Fibroblast of skin of right quadriceps (primary cell): ENCODE data around the gene C16orf92.
"Not testable (repeated sequence)": the region's sequence is repeated elsewhere in the genome, so short reads cannot be mapped to it uniquely, and the experiment has no call there.

Source experiments
- DNase-seq: peaks from one replicate; pipeline ENCODE4 v3.0.0-alpha.2; 2013

C16orf92 gene

DNA sequence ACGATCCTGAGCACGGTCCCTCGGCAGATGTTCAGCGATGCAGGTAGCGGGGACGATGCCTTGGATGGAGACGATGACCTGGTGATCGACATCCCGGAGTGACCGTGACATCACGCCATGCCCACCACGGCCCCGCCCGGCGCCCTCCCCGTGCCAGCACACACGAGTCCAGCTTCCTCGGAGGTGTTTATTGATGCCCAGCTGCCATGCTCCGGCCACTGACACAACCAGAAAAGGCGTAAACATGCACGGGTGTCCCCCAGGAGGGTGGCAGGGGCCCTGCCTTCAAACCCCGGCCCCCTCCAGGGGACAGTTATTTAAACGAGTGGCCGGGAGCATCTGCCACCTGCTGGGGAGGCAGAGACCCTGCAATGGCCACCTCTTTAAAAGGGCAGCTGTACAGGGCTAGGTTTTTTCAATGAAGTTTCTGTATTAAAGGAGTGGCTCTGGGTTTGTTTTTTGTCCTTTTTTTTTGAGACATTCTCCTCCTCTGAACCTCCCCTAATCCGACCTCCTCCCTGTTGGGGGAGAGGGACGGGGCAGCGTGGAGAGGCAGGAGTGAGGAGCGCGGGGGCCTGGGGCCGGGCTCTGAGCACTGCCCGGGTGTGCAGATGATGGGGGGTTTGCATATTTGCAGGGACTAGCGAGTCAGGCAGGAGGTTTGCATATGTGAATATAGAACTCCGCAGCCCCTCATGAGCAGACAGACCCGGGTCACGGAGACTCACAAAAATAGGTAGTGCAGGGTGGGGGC, 17.5 kb upstream of the C16orf92 start:
- peak; percentile 34 for DNase-seq

DNA sequence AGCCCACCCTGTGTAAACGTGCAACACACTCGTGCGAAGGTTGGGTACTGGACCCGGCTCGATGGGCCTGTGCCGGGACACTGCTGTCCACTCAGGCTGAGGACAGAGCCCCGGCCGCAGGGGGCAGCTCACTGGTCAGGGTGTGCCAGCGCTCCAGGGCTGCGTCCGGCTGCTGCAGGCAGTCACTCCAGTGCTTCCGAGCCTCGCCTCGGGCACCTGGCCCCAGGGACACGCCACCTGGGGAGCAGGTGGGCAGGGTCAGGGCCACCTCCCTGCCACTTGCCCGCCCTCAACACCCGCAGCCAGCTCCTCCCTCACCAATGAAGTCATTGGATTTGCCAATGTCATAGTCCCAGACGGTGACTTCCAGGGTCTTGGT, 16.9 kb upstream of the C16orf92 start:
- DNase-seq, result no peak

DNA sequence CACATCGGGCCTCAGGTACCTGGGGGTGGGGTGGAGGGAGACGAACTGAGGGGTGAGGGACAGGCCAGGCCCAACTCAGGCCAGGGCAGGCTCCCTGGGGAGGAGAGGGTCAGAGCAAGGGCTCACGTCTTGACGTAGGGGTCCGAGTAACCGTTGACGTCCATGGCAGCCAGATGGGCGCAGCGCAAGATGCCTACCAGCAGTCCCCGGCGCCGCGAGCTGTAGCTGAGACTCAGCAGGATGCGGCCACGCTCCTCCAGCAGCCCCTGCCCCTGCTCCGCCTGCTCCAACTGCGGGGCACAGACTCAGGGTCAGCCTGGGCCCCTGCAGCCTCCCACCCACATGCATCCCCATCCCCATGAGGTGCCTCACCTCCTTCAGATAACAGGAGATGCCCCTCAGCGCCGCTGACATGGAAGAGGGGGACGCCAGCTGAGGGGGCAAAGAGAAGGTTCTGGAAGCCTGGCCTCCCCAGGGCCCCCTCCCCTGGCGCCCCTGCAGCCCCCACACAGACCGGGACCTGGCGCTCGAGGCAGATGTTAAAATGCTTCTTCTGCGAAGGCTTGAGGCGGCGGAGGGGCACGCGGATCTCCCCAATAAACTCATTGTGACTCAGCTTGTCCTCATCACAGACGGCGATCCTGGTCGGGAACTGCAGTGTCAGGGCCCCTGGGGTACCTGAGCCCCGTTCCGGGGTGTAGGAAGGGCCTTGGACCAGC, 16.2 kb upstream of the C16orf92 start:
- DNase-seq, result no peak

DNA sequence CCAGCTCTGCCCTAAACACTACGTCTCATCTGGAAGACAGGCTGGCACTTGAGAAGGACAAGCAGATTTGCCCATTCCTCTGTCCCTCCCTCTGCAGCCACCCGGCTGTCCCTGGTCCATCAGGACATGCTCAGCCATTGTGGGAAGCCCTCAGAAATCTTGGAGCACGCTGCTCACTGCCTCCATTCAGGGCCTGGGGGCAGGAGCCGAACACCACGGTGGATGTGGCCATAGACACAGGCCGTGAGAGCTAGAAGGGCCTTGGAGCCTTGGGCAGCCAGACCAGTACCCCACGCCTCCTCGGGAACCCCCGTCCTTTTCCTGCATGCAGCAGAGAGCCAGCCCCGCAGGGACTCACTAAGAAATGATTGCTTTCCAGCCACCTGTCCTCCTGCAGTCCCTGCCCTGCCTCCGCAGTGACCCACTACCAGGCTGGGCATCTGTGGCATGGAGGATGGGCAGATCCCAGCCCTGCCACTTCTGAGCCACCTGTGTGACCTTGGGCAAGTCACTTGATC, 15.6 kb upstream of the C16orf92 start:
- no peak for DNase-seq

DNA sequence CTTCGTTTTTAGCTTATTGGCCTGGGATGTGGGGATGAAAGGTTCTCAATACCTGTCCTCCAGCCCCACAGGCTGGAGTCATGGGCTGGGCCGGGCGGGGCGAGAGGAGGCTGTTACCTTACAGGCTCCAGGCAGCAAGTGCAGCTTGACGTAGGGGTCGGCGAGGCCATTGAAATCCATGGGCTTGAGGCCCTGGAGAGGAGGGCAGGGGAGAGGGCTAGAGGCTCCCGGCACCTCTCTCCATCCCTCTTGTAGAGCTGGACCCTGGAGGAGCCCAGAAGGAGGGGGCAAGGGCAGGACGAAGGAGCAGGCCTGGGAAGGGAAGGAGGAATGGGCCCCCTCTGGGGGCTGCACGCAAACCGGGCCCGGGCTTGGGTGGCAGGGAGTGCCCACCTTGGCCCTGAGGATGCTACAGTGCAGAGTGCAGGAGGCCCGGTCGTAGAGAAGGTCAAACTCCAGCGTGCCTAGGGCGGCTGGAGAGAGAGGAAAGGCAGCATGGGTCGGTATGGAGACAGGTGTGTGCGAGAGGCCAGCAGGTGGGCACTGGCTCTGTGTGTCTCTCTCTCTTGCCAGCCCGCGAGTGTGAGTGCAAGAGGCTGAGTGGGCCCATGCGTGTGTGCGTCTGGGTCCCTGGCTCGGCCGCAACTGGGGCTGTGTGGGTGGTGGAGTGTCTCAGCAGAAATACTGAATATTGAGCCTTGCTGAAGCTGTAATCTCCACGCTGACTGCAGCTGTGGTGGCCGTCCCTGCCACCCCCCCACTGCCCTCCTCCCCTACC, 13.7 kb upstream of the C16orf92 start:
- DNase-seq, result no peak

DNA sequence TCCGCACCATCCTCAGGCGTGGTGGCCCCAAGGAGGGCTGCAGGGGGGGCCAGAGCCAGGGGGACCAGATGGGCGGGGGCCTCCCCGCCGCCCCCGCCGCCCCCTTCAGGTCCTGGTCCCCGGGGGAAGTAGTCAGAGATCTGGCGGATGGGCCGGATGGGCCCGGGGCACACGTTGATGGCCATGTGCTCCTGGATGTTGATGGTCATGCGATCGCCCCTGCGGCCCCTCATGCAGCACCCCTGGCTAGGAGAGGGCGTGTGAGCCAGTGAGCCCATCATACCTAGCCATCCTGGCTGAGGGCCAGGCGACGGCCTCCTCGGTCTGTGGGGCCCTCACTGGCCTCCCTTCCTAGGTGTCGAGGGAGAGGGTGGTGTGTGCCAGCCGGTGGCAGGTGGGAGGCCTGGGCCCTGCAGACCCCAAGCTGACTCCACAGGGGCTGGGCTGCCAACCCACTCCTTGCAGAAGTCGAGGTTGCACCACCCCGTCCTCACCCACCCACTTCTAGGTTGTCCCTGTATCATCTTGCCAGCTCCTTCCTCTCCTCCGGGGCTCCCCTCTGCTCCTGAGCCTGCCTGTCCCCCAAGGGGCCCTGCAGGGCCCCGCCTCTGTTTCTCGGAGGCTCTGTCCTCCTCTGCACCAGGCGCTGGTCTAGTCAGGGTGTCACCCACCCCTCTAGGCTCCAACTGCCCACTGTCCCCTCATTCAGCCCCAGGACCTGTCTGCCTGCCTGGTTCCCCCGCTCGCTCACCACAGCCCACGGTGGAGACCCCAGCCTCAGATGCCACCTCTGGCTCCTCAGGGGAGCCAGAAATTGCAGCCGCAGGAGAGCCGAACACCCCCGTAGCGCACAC, 12.8 kb upstream of the C16orf92 start:
- DNase-seq, result no peak

DNA sequence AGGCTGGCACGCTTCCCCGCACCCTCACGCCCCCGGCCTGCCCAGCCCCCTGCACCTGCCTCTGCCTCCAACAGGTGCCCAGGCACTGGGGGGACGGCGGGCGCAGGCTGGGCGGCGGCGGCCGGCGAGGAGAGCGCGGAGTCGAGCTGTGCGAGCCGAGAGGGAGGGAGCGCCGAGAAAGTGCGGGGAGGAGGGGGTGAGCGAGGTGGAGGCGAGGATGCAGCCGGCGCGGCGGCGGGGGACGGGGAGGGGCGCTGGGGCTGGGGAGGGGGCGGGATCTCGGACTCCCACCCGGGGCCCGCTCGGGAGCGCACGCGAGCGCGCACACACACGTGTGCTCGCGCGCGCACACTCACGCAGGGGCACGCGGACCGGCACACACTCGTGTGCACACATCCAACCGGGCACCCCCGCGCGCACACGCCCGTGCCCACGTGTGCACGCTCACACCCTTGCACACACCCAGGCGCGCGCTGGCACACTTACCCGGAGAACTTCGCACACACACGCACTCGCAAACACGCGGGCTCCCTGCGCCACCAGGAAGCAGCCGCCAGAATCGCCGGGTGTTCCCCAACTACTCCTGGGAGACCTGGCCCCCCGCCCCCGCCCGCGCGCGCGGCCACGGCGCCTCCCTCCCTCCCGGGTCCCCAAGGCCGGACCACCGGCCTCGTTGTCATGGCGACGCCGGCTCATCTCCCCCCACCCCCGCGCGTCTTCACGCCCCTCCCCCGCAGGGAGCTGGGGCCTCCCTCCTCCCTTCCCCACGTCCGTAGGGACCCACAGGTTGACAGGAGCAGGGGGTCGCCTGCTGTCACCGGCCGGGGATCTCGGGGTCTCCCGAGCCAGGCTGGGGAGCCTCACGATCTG, 11.9 kb upstream of the C16orf92 start, which contains the start of gene DOC2A:
Gene DOC2A, minus strand, starts transcription at position 184 of the 870 bp plus-strand sequence. CDS start 805 bp downstream, outside the sequence.
- no peak for DNase-seq

DNA sequence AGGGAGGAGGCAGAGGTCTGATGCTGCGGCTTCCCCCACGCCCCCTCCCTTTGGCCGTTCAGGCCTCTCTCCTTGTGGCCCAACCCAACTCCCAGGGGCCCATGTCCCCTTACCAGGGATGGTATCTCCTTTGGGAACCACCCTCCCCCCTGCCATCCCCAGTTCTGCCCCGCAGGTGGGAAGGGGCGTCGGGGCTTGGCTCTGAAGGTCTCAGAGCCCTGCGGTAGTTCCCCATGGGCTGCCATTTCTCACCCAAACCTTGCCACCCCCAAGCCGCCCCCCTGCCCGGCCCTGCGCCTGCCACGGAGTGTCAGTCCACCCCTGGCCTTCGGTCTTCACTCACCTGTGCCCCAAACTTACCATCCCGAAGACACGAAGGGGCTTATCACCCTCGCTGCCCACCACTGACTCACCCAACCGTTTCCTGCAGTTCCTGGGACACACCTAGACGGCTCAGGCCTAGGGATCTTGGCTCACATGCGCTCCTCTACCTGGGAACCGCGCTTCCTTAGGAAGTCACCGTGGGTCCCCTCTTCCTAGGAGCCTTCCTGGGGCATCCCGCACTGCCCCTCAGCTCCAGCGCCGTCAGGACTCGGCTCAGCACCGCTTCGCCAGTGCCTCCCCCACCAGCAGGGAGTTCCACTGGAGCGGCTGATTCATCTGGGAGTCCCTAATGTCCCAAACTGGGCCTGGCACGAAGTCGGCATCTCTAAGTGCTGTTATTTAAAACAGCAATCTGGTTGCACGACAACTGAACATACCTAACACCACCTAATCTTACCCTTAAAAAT, 11.1 kb upstream of the C16orf92 start:
- no peak for DNase-seq

DNA sequence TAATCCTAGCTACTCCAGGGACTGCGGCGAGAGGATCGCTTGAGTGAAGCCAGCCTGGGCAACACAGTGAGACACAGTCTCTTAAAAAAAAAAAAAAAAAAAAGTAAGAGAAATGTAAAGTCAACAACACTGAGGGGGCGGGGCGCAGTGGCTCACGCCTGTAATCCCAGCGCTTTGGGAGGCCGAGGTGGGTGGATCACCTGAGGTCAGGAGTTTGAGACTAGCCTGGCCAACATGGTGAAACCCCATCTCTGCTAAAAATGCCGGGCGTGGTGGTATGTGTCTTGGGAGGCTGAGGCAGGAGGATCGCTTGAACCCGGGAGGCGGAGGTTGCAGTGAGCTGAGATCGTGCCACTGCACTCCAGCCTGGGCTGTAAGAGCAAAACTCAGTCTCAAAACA, 10.4 kb upstream of the C16orf92 start:
- not testable (repeated sequence) for DNase-seq

DNA sequence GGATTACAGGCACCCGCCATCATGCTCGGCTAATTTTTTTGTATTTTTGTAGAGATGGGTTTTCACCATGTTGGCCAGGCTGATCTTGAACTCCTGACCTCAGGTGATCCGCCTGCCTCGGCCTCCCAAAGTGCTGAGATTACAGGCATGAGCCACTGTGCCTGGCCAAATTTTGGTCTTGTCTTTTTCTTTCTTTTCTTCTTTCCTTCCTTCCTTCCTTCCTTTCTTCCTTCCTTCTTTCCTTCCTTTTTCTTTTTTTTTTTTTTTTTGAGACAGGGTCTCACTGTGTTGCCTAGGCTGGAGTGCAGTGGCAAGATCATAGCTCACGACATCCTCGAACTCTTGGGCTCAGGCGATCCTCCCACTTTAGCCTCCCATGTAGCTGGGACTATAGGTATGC, 7.5 kb upstream of the C16orf92 start:
- not testable (repeated sequence) for DNase-seq

DNA sequence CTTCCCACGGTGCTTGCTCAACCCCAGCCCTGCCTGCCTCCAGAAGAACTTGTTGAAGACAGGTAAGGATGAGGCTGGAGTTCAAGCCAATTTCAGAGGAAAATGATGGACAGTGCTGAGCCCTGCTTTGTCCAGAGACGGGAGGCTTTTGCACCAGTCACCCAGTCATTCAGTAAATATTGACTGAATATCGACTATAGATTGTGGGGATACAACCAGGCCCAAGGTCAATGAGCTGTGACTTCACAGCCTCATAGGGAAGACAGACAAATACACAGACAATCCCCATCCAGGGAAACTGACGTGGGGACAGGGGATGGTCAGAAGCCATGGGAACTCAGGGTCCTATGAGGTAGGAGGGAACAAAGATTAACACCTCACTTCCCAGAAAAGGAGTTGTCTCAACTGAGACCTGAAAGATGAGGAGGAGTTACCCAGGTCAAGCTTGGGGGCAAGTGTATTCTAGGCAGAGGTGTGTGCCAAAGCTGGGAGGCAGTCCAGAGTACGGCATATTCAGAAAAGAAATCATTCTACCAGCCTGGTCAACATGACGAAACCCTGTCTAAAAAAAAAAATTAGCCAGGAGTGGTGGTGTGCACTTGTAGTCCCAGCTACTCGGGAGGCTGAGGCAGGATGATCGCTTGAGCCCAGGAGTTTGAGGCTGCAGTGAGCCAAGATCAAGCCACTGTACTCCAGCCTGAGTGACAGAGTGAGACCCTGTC, 6.3 kb upstream of the C16orf92 start:
- no peak for DNase-seq

DNA sequence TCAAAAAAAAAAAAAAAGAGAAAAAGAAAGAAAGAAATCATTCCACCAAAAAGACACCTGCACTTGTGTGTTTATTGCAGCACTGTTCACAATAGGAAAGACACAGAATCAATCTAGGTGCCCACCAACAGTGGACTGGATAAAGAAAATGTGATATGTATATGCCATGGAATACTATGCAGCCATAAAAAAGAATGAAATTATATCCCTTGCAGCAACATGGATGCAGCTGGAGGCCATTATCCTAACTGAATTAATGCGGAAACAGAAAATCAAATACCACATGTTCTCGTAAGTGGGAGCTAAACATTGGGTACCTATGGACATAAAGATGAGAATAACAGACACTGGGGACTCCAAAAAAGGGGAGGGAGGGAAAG, 5.7 kb upstream of the C16orf92 start:
- no peak for DNase-seq

DNA sequence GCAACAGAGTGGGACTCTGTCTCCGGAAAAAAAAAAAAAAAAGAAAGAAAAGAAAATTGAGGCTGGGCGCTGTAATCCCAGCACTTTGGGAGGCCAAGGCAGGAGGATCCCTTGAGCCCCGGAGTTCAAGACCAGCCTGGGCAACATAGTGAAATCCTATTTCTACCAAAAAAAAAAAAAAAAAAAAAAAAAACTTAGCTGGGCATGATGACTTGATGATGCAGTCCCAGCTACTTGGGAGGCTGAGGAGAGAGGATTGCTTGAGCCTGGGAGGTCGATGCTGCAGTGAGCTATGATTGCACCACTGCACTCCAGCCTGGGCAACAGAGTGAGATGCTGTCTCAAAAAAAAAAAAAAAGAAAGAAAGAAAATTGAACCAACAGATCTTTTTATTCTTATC, 5.1 kb upstream of the C16orf92 start:
- not testable (repeated sequence) for DNase-seq

DNA sequence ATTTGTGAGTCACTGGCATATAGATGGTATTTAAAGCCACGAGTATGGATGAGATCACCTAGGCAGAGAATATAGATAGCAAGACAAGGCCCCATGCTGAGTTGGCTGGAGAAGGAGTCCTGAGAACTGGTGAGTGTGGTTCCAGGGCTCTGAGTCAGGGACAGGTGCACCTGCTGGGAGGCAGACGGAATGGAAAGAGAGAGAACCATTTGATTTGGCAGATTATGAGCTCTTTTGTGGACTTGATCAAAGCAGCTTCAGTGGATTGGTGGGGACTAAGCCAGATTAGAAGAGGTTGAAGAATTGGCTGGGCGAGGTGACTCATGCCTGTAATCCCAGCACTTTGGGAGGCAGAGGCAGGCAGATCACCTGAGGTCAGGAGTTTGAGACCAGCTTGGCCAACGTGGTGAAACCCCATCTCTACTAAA, 4.3 kb upstream of the C16orf92 start:
- DNase-seq, result peak; percentile 54

DNA sequence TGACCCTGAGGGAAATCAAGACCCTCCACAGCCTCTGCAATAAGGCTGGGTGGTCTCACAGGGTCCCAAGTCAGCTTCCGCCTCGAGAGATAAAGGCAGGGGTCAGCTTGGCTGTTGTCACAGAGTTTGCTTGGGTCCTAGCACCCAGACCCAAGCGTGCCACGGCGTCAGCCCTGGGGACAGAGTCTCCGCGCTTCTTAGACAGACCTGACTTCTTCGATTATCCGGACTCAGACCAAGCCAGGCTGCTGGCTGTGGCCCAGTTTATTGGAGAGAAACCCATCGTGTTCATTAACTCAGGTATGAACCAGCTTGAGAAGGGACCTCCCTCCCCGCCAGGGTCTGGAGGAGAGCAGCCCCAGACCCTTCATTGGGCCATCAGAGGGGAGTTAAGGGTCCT, 588 bp downstream of the C16orf92 start:
- no peak for DNase-seq

DNA sequence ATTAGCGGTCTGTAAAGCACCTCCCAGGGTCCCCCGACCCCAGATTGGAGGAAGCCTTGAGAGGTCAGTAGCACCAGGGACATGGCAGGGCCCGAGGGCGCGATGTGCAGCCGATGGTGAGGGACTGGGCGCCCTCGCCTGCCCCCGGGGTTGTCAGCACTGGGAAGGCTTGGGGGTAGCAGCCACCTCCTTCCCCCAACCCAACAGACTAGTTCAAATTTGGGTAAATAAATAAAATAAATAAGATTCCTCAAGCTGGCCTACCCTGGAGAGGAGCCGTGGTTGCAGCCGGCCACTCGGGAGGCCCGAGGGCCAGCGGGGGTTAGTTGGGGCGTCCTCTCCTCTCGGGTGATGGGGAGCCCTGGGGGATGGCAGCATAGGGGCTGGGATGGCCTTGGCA, 1.5 kb downstream of the C16orf92 start:
- no peak for DNase-seq

DNA sequence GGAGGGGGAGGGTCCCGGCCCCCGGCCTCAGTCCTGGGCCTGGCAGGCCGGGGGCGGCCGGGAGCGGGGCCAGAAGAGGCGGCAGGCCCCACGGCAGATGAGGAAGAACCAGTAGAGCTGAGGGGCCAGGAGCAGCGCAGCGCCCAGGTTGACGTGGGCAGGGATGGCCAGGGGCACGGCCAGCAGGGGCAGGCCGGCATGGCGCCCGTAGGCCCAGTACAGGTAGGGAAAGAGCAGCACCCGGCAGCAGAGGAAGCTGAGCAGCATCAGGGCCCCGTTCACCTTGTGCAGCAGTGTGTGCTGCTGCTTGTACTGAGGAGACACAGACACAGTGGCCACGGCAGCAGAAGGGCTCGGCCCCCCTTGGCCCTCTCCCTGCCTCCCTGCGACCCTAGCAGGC, 2.2 kb downstream of the C16orf92 start:
- DNase-seq, result no peak

DNA sequence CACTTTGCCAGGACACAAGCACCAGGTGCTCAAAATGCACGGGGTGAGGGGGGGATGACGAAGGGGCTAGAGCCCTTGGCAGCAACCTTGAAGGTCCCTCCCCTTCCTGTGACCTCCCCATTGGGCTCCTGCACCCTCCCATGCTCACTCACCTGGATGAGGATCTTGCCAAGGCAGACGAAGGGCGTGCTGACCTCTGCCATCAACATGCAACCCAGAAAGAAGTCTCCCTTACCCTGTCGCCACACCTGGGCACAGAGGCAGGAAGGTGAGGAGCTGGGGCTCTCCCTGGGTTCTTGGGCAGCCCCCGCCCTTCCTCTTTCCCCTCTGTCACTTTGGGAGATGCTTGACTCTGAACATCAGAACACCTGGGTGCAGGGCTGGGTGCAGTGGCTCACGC, 2.6 kb downstream of the C16orf92 start:
- DNase-seq, result no peak

DNA sequence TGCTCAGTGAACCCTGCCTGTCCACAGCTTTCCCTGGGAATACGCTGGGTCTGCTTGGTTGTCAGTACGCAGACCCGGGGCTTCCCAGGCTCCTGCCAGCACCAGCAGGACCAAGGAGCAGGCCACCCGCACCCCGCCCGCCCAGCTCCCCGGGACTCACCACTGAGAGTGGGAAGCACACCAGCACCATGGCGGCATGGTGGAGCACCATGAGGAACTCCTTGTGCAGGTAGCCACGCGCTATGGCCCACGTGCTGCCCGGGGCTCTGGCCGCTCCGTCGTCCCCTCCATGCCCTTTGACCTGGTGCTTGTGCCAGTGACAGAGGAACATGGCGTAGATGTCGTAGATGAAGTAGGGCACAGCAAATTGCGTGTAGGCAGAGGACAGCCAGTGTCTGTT, 3.5 kb downstream of the C16orf92 start:
- DNase-seq, result no peak
